GM19043 (cell line): Measurements from ENCODE around the gene INTS4.
"Not testable (repeated sequence)": the region's sequence is repeated elsewhere in the genome, so short reads cannot be mapped to it uniquely, and the experiment has no call there.

ENCODE experiments used
- ATAC-seq: cut with Tn5 transposase; IDR thresholded peaks from one replicate; pipeline ENCODE4 v1.9.1; 2021; ENCODE audit warnings: low read depth; ENCODE audit not compliant: unreplicated experiment

INTS4 gene

GRCh38 chr11:77959434-77959833, 35.0 kb downstream of the INTS4 start:
- ATAC-seq: no peak

- ATAC-seq: not testable (repeated sequence)
Measured at GRCh38 chr11:77958583-77959177, 35.8 kb downstream of the INTS4 start.

GRCh38 chr11:77943296-77943695, 51.2 kb downstream of the INTS4 start:
- ATAC-seq: not testable (repeated sequence)

- ATAC-seq: not testable (repeated sequence)
Measured at GRCh38 chr11:77942465-77942864, 52.0 kb downstream of the INTS4 start.

- ATAC-seq: not testable (repeated sequence)
Measured at GRCh38 chr11:77933596-77933995, 60.9 kb downstream of the INTS4 start.

- ATAC-seq: not testable (repeated sequence)
Measured at GRCh38 chr11:77930334-77931208, 63.9 kb downstream of the INTS4 start.

GRCh38 chr11:77917713-77918112, 76.8 kb downstream of the INTS4 start:
- ATAC-seq: not testable (repeated sequence)

GRCh38 chr11:77914307-77914791, 80.1 kb downstream of the INTS4 start:
- ATAC-seq: not testable (repeated sequence)

GRCh38 chr11:77913608-77914306, 80.7 kb downstream of the INTS4 start:
- not testable (repeated sequence) for ATAC-seq

- not testable (repeated sequence) for ATAC-seq
Measured at GRCh38 chr11:77910828-77911227, 83.6 kb downstream of the INTS4 start.

- no peak for ATAC-seq
Measured at GRCh38 chr11:77909277-77909676, 85.2 kb downstream of the INTS4 start.

- ATAC-seq: no peak
Measured at GRCh38 chr11:77908835-77909234, 85.6 kb downstream of the INTS4 start.

GRCh38 chr11:77894949-77895348, 99.5 kb downstream of the INTS4 start:
- ATAC-seq: not testable (repeated sequence)

- not testable (repeated sequence) for ATAC-seq
Measured at GRCh38 chr11:77891703-77892102, 102.8 kb downstream of the INTS4 start.

GRCh38 chr11:77891256-77891655, 103.2 kb downstream of the INTS4 start:
- not testable (repeated sequence) for ATAC-seq

- not testable (repeated sequence) for ATAC-seq
Measured at GRCh38 chr11:77890619-77891056, 103.8 kb downstream of the INTS4 start.

GRCh38 chr11:77890100-77890614, 104.3 kb downstream of the INTS4 start:
- not testable (repeated sequence) for ATAC-seq

- ATAC-seq: not testable (repeated sequence)
Measured at GRCh38 chr11:77889045-77889444, 105.4 kb downstream of the INTS4 start.

- no peak for ATAC-seq
Measured at GRCh38 chr11:77886401-77886800, 108.1 kb downstream of the INTS4 start.

- no peak for ATAC-seq
Measured at GRCh38 chr11:77884829-77885190, 109.7 kb downstream of the INTS4 start.
